GM20000 (cell line): Measurements from ENCODE around the gene LPGAT1.
"Not testable (repeated sequence)": the region's sequence is repeated elsewhere in the genome, so short reads cannot be mapped to it uniquely, and the experiment has no call there.

Experiments
- DNase-seq: peaks from one replicate; pipeline ENCODE4 v3.0.0; 2012; ENCODE audit warnings: low spot score
- CTCF ChIP-seq: IDR thresholded peaks from 2 replicates; pipeline ENCODE4 v1.5.1; 2012; ENCODE audit warnings: mild to moderate bottlenecking, control low read depth; ENCODE audit errors: extremely low read depth, missing control alignments

The LPGAT1 gene

GRCh38 chr1:211699059-211699458 is 131.5 kb downstream of the LPGAT1 start:
- no peak for TF ChIP-seq CTCF
- no peak for DNase-seq

- TF ChIP-seq CTCF, result peak; percentile 97
- peak; percentile 79 for DNase-seq
Observed at GRCh38 chr1:211698161-211699026, 132.2 kb downstream of the LPGAT1 start.

- DNase-seq, result peak; percentile 58
- TF ChIP-seq CTCF, result no peak
Observed at GRCh38 chr1:211697356-211697755, 133.2 kb downstream of the LPGAT1 start.

- TF ChIP-seq CTCF, result no peak
- DNase-seq, result peak; percentile 66
Observed at GRCh38 chr1:211695135-211695816, 135.3 kb downstream of the LPGAT1 start.

- not testable (repeated sequence) for DNase-seq
Observed at GRCh38 chr1:211693911-211694310, 136.7 kb downstream of the LPGAT1 start.
